K562 (cell line): ENCODE measurements around the gene MYO3B. TPM values are rescaled to one million over a fixed set of nuclear protein-coding genes. Genes with fewer than 3 reads are reported as not detected.

Source experiments
- ARID3A ChIP-seq: IDR thresholded peaks from 2 replicates; pipeline ENCODE4 v1.6.1; 2012; ENCODE audit warnings: low read depth, low read length, improper control_type of control experiment, borderline replicate concordance
- BRD9 ChIP-seq: fragments of 450-650 bp; IDR thresholded peaks from 2 replicates; pipeline ENCODE4 v1.6.1; 2018; ENCODE audit warnings: low read depth; ENCODE audit not compliant: partially characterized antibody
- CREBBP ChIP-seq: IDR thresholded peaks from one replicate; pipeline ENCODE4 v1.6.1; 2012; ENCODE audit warnings: low read depth, mild to moderate bottlenecking, control low read depth, inconsistent platforms, low read length
- E2F5 ChIP-seq: sonication (generic); formaldehyde crosslinking; IDR thresholded peaks from 2 replicates; pipeline ENCODE4 v1.8.0; 2022; ENCODE audit warnings: mild to moderate bottlenecking, missing genetic modification reagents
- ELF4 ChIP-seq: fragments of 450-650 bp; formaldehyde crosslinking; IDR thresholded peaks from 2 replicates; pipeline ENCODE4 v1.4.0; 2022; ENCODE audit warnings: missing genetic modification characterization
- ESRRA ChIP-seq: fragments of 450-650 bp; IDR thresholded peaks from 2 replicates; pipeline ENCODE4 v1.6.1; 2014; ENCODE audit warnings: low read depth, mild to moderate bottlenecking, moderate library complexity, borderline replicate concordance
- GATAD2B ChIP-seq: fragments of 450-650 bp; IDR thresholded peaks from 2 replicates; pipeline ENCODE4 v1.6.1; 2017; ENCODE audit warnings: mild to moderate bottlenecking, borderline replicate concordance
- KDM1A ChIP-seq, 2 experiments: fragments of 450-650 bp; IDR thresholded peaks; 2 replicates each; pipeline ENCODE4 v1.6.1; 2016; ENCODE audit warnings: mild to moderate bottlenecking in 2 of 2
- MAFF ChIP-seq: IDR thresholded peaks from 2 replicates; pipeline ENCODE4 v1.6.1; 2012; ENCODE audit warnings: low read length, improper control_type of control experiment
- PCBP2 ChIP-seq: fragments of 200-400 bp; formaldehyde crosslinking; IDR thresholded peaks from 2 replicates; pipeline ENCODE4 v1.6.1; 2018; ENCODE audit warnings: low read length, low read depth, mild to moderate bottlenecking, moderate library complexity; ENCODE audit not compliant: poor library complexity, severe bottlenecking
- PRMT5 ChIP-seq: sonication (generic); formaldehyde crosslinking; IDR thresholded peaks from 2 replicates; pipeline ENCODE4 v1.5.0; 2020; ENCODE audit warnings: missing genetic modification reagents
- PRPF4 ChIP-seq: fragments of 200-400 bp; formaldehyde crosslinking; IDR thresholded peaks from one replicate; pipeline ENCODE4 v1.6.1; 2017; ENCODE audit warnings: low read length, low read depth, mild to moderate bottlenecking; ENCODE audit not compliant: insufficient read depth, poor library complexity, severe bottlenecking
- RAD51 ChIP-seq: fragments of 450-650 bp; IDR thresholded peaks from 2 replicates; pipeline ENCODE4 v1.7.1; 2016; ENCODE audit warnings: low read depth, mild to moderate bottlenecking, borderline replicate concordance
- SMAD4 ChIP-seq: fragments of 250-450 bp; sonication (Bioruptor Pico); conservative IDR thresholded peaks from 2 replicates; pipeline ENCODE4 v1.8.0; 2021; ENCODE audit warnings: inconsistent platforms, mild to moderate bottlenecking, moderate library complexity
- SMARCE1 ChIP-seq: fragments of 450-650 bp; IDR thresholded peaks from 2 replicates; pipeline ENCODE4 v1.7.1; 2016; ENCODE audit warnings: mild to moderate bottlenecking
- ZNF324 ChIP-seq: fragments of 250-450 bp; sonication (Bioruptor Pico); IDR thresholded peaks from 2 replicates; pipeline ENCODE4 v1.4.0; 2020; ENCODE audit warnings: mild to moderate bottlenecking
- ZNF707 ChIP-seq: fragments of 250-450 bp; sonication (Bioruptor Pico); conservative IDR thresholded peaks from 2 replicates; pipeline ENCODE4 v1.8.0; 2022; ENCODE audit warnings: inconsistent platforms, mild to moderate bottlenecking, moderate library complexity
- polyA plus RNA-seq, 8 experiments: library from polyadenylated mRNA; depleted of rRNA in 4 of 8; stranded (reverse) in 5 of 8; unstranded in 3 of 8; fragments of >200 nt; fragmentation: Nextera tagmentation in 2 of 8; fragmentation: Illumina TruSeq in 1 of 8; extraction: Ambion mirVana in 2 of 8; extraction: Trizol in 1 of 8; gene quantifications; 2 replicates each; pipeline versions ENCODE4 v1.2.1 to v1.2.3, GENCODE V29; 2011 to 2014; ENCODE audit warnings: inconsistent platforms in 1 of 8, missing spikeins in 1 of 8
- total RNA-seq, 7 experiments: library from RNA; depleted of rRNA in 6 of 7; stranded (reverse); fragments of >200 nt in 6 of 7; fragmentation: Illumina TruSeq in 2 of 7; extraction: Trizol in 2 of 7; gene quantifications; 2 replicates each; pipeline versions ENCODE4 v1.2.1 to v1.2.3, GENCODE V29; 2011 to 2021; ENCODE audit warnings: low replicate concordance in 1 of 7
- TF ChIP-seq, protein P1 (sequence below): fragments of 250-450 bp; sonication (Bioruptor Pico); IDR thresholded peaks from 2 replicates; pipeline ENCODE4 v1.8.0; 2022; ENCODE audit warnings: moderate library complexity, mild to moderate bottlenecking, inconsistent platforms
- TF ChIP-seq, protein P2 (sequence below): fragments of 250-450 bp; sonication (Bioruptor Pico); IDR thresholded peaks from 2 replicates; pipeline ENCODE4 v1.5.0; 2022; ENCODE audit warnings: mild to moderate bottlenecking
- TF ChIP-seq, protein P3 (sequence below): sonication (generic); formaldehyde crosslinking; IDR thresholded peaks from 2 replicates; pipeline ENCODE4 v1.8.0; 2023; ENCODE audit warnings: mild to moderate bottlenecking, missing genetic modification reagents

MYO3B gene
- total and polyA plus RNA-seq, 9 of the 15 experiments (the other 6 are each of a cell fraction or from before 2014, with no cell fraction given), result 2.7 to 6.5 (median 3.6) TPM

DNA sequence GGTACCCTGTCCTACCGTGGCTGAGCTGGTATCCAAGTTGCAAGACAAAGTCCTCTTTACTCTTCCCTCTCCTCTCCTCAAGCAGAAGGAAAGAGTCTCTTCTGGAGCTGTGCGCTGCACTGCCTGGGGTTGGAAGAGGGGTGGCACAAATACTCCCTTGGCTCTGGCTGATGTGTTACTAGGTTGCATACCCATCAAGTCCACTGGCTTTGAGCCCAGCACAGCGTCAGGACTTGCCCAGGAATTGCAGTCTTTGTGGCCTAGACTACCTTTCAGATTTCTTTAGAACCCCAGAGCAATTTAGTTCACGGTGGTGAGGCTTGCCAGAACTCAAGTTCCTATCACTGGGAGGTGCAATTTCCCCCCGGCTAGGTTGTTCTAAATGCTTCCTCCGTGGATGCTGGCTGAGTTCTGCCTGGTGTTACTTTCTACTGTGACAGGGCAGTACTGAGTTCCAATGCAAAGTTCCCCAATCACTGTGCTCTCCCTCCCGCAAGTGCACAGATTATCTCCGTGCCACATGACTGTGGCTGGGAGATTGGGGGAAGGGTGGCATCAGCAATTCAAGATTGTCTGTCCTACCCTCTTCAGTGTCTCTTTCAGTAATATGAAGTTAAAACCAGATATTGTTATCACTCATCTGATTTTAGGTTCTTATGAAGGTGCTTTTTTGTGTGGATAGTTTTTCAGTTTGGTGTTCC, 13.4 kb downstream of the MYO3B start (continued):
- TF ChIP-seq, protein P1, sequence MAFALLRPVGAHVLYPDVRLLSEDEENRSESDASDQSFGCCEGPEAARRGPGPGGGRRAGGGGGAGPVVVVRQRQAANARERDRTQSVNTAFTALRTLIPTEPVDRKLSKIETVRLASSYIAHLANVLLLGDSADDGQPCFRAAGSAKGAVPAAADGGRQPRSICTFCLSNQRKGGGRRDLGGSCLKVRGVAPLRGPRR, result no peak
- TF ChIP-seq BRD9 (no peak), GATAD2B (no peak), PCBP2 (no peak), KDM1A (IDR thresholded peaks at IDR 0.05) (peak; percentile 93), PRPF4 (no peak), ZNF707 (CRISPR knock-in tag) (no peak), MAFF (no peak), RAD51 (0 out of 2 replicates have a peak, but pooled peaks have one; percentile 11), SMAD4 (0 out of 2 replicates have a peak, but pooled peaks have one; percentile 38), ESRRA (no peak), E2F5 (CRISPR knock-in tag) (no peak), ZNF324 (CRISPR knock-in tag) (no peak), ELF4 (CRISPR knock-in tag) (no peak), CREBBP (no peak), SMARCE1 (no peak), PRMT5 (CRISPR knock-in tag) (no peak), ARID3A (no peak)
- TF ChIP-seq, protein P2, sequence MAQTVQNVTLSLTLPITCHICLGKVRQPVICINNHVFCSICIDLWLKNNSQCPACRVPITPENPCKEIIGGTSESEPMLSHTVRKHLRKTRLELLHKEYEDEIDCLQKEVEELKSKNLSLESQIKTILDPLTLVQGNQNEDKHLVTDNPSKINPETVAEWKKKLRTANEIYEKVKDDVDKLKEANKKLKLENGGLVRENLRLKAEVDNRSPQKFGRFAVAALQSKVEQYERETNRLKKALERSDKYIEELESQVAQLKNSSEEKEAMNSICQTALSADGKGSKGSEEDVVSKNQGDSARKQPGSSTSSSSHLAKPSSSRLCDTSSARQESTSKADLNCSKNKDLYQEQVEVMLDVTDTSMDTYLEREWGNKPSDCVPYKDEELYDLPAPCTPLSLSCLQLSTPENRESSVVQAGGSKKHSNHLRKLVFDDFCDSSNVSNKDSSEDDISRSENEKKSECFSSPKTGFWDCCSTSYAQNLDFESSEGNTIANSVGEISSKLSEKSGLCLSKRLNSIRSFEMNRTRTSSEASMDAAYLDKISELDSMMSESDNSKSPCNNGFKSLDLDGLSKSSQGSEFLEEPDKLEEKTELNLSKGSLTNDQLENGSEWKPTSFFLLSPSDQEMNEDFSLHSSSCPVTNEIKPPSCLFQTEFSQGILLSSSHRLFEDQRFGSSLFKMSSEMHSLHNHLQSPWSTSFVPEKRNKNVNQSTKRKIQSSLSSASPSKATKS (CRISPR knock-in tag), result no peak
- TF ChIP-seq, protein P3, sequence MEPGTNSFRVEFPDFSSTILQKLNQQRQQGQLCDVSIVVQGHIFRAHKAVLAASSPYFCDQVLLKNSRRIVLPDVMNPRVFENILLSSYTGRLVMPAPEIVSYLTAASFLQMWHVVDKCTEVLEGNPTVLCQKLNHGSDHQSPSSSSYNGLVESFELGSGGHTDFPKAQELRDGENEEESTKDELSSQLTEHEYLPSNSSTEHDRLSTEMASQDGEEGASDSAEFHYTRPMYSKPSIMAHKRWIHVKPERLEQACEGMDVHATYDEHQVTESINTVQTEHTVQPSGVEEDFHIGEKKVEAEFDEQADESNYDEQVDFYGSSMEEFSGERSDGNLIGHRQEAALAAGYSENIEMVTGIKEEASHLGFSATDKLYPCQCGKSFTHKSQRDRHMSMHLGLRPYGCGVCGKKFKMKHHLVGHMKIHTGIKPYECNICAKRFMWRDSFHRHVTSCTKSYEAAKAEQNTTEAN (CRISPR knock-in tag), result no peak
